ENCODE measurements around the gene ATXN10. TPM values are rescaled to one million over a fixed set of nuclear protein-coding genes. Genes with fewer than 3 reads are reported as not detected.

ATXN10 gene
- total RNA-seq, 1 donor from 2014 or later = 125 TPM

DNA sequence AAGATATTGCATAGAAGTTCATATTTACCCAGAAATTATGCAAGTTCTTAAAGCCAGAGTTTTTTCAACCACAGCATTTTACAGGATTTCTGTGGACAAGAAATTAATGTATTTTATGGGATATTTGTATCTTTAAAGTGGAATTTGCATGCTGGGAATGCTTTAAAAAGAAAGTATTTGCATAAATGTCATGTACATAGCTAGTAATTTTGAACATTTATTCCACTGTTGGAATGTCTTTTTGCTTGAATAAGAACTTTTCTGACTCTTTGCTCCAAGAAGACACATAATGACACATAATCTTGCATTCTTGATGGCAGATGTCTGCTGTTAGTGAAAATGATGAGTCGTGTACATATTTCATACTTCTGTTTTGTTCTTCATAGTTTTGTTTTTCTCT is 66.6 kb downstream of the ATXN10 start:
- TF ChIP-seq, protein P1, sequence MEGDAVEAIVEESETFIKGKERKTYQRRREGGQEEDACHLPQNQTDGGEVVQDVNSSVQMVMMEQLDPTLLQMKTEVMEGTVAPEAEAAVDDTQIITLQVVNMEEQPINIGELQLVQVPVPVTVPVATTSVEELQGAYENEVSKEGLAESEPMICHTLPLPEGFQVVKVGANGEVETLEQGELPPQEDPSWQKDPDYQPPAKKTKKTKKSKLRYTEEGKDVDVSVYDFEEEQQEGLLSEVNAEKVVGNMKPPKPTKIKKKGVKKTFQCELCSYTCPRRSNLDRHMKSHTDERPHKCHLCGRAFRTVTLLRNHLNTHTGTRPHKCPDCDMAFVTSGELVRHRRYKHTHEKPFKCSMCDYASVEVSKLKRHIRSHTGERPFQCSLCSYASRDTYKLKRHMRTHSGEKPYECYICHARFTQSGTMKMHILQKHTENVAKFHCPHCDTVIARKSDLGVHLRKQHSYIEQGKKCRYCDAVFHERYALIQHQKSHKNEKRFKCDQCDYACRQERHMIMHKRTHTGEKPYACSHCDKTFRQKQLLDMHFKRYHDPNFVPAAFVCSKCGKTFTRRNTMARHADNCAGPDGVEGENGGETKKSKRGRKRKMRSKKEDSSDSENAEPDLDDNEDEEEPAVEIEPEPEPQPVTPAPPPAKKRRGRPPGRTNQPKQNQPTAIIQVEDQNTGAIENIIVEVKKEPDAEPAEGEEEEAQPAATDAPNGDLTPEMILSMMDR (IDR thresholded peaks at IDR 0.05) = no peak
- H3K27ac ChIP-seq = no peak overlapping the region
- no peak overlapping the region for H3K4me3 ChIP-seq
- intact Hi-C loops (cut with DNase I) = no loop called here
- ATAC-seq (no peak), DNase-seq (no peak)
- H3K36me3 ChIP-seq = peaks cover 44% of the 10 kb centered on the region
- H3K27me3 ChIP-seq = no peaks in the 10 kb centered on the region
- H3K9me3 ChIP-seq = no peaks in the 10 kb centered on the region
- peaks cover 13% of the 10 kb centered on the region for H3K4me1 ChIP-seq

- Histone ChIP-seq H3K4me3 (no peak overlapping the region), H3K27ac (no peak overlapping the region), H3K4me1 (peaks cover 34% of the 10 kb centered on the region), H3K27me3 (no peaks in the 10 kb centered on the region), H3K36me3 (peaks cover 45% of the 10 kb centered on the region), H3K9me3 (no peaks in the 10 kb centered on the region)
- DNase-seq (no peak), ATAC-seq (no peak)
- intact Hi-C loops (cut with DNase I) = no loop called here
- TF ChIP-seq, protein P1 (IDR thresholded peaks at IDR 0.05) = no peak
Observed at GRCh38 chr22:45740236-45740635, 68.6 kb downstream of the ATXN10 start.

DNA sequence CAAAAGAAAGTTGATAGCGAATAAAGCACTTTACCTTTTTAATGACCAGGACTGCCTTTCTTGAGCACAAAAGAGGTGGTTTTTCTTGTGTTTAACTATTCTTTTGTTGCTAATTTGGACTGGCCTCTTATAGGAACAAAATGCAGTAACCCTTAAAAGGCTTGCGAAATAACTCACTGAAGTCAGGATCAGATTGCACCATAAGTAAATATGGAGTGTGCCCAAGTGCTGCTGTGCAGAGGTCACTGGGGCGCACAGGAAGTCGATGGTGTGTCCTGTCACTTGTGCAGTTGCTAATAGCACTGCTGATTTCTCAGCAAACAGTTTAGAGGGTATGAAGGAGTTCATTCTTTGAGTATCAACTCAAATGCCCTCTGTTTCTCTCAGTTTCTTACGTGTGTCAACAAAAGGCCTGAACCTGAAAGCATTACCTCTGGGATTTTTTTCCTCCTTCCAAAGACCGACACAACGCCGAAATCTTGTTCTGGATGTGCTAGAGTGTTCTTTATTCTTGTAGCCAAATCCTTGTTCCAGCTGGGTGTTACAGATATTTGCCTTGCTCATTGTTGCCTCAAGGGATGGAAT is 71.3 kb downstream of the ATXN10 start:
- ATAC-seq (peak; percentile 98), DNase-seq (peak; percentile 81)
- TF ChIP-seq, protein P1 (IDR thresholded peaks at IDR 0.05) = no peak
- Histone ChIP-seq H3K27me3 (no peaks in the 10 kb centered on the region), H3K27ac (peak overlapping the region; percentile 49), H3K4me1 (peaks cover 36% of the 10 kb centered on the region), H3K9me3 (no peaks in the 10 kb centered on the region), H3K36me3 (peaks cover 46% of the 10 kb centered on the region), H3K4me3 (no peak overlapping the region)
- intact Hi-C loops (cut with DNase I) = no loop called here

- intact Hi-C loops (cut with DNase I) = no loop called here
- ATAC-seq (peak; percentile 60), DNase-seq (no peak)
- H3K9me3 ChIP-seq = no peaks in the 10 kb centered on the region
- peaks cover 45% of the 10 kb centered on the region for H3K36me3 ChIP-seq
- TF ChIP-seq, protein P1 (IDR thresholded peaks at IDR 0.05) = no peak
- peak overlapping the region; percentile 49 for H3K27ac ChIP-seq
- no peak overlapping the region for H3K4me3 ChIP-seq
- no peaks in the 10 kb centered on the region for H3K27me3 ChIP-seq
- peaks cover 36% of the 10 kb centered on the region for H3K4me1 ChIP-seq
Observed at GRCh38 chr22:45743687-45744086, 72.1 kb downstream of the ATXN10 start.

- no peak overlapping the region for H3K4me3 ChIP-seq
- DNase-seq (no peak), ATAC-seq (no peak)
- H3K4me1 ChIP-seq = peaks cover 36% of the 10 kb centered on the region
- peak overlapping the region; percentile 49 for H3K27ac ChIP-seq
- no peaks in the 10 kb centered on the region for H3K27me3 ChIP-seq
- H3K36me3 ChIP-seq = peaks cover 37% of the 10 kb centered on the region
- intact Hi-C loops (cut with DNase I) = no loop called here
- TF ChIP-seq, protein P1 (IDR thresholded peaks at IDR 0.05) = no peak
- no peaks in the 10 kb centered on the region for H3K9me3 ChIP-seq
Observed at GRCh38 chr22:45744442-45744841, 72.8 kb downstream of the ATXN10 start.

DNA sequence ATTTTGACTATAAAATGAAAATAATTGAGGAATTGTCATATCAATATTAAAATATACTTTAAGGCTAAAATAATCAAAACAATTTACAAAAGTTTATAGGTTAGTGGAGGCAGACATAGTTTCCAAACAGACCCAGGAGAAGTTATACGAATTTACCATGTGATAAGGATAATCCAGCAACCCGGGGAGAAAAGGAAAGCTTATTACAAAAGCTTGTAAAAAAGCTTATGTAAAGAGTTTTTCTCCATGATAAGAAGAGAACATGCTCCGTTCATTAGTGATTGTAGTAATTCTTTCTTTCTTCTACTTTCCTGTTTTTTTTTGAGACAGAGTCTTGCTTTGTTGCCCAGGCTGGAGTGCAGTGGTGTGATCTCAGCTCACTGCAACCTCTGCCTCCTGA is 79.0 kb downstream of the ATXN10 start:
- no peak for ATAC-seq
- peaks cover under 1% of the 10 kb centered on the region for H3K36me3 ChIP-seq
- H3K4me3 ChIP-seq = no peak overlapping the region

More for the DNA sequence above, 79.0 kb downstream of the ATXN10 start:
- Histone ChIP-seq H3K4me1 (no peaks in the 10 kb centered on the region), H3K27ac (no peak overlapping the region), H3K27me3 (no peaks in the 10 kb centered on the region), H3K9me3 (no peaks in the 10 kb centered on the region)
- TF ChIP-seq, protein P1 (IDR thresholded peaks at IDR 0.05) = no peak
- intact Hi-C loops (cut with DNase I) = no loop called here
- DNase-seq = no peak
